Neural cell (in vitro differentiated cells): ENCODE results near the gene CACNA1D. TPM values are rescaled to one million over a fixed set of nuclear protein-coding genes. Genes with fewer than 3 reads are reported as not detected.

ENCODE experiments used
- H2AFZ ChIP-seq: fragments of 200-600, 300-800 bp; sonication (generic), shearing (Covaris generic); 2 replicates; pipeline ENCODE4 v1.6.0; 2014; ENCODE audit warnings: low read depth, mild to moderate bottlenecking, antibody characterized with exemption, low read length, moderate library complexity
- H3F3A ChIP-seq: fragments of 200-600 bp; shearing (Covaris generic); 2 replicates; pipeline ENCODE4 v1.6.1; 2016; ENCODE audit warnings: mild to moderate bottlenecking, moderate library complexity, mixed read lengths, antibody characterized with exemption, low read length; ENCODE audit not compliant: insufficient read depth, poor library complexity, severe bottlenecking
- H3K27ac ChIP-seq: fragments of 200-600, 300-800 bp; sonication (generic), shearing (Covaris generic); 2 replicates; pipeline ENCODE4 v1.5.1; 2014; ENCODE audit warnings: mild to moderate bottlenecking, low read length, moderate library complexity
- H3K27me3 ChIP-seq: fragments of 300-800, 200-600 bp; sonication (generic), shearing (Covaris generic); 2 replicates; pipeline ENCODE4 v1.6.0; 2014; ENCODE audit warnings: mild to moderate bottlenecking, low read depth, low read length, moderate library complexity; ENCODE audit not compliant: insufficient read depth
- H3K36me3 ChIP-seq: fragments of 300-800, 200-600 bp; sonication (generic), shearing (Covaris generic); 2 replicates; pipeline ENCODE4 v1.5.1; 2014; ENCODE audit warnings: mild to moderate bottlenecking, antibody characterized with exemption, low read length, moderate library complexity; ENCODE audit not compliant: insufficient read depth
- H3K4me2 ChIP-seq: fragments of 300-800, 200-600 bp; sonication (generic), shearing (Covaris generic); 2 replicates; pipeline ENCODE4 v1.6.0; 2014; ENCODE audit warnings: mild to moderate bottlenecking, low read length
- H3K4me3 ChIP-seq: fragments of 300-800, 200-600 bp; sonication (generic), shearing (Covaris generic); 2 replicates; pipeline ENCODE4 v1.5.1; 2014; ENCODE audit warnings: mild to moderate bottlenecking, low read length, moderate library complexity
- H3K79me2 ChIP-seq: fragments of 200-600 bp; shearing (Covaris generic); replicated peaks from 2 replicates; pipeline ENCODE4 v1.6.0; 2014; ENCODE audit warnings: mild to moderate bottlenecking, low read length, moderate library complexity; ENCODE audit not compliant: insufficient read depth
- H3K9ac ChIP-seq: fragments of 300-800, 200-600 bp; sonication (generic), shearing (Covaris generic); 2 replicates; pipeline ENCODE4 v1.6.1; 2016; ENCODE audit warnings: mild to moderate bottlenecking, low read length, mixed read lengths
- H3K9me2 ChIP-seq: fragments of 200-600 bp; shearing (Covaris generic); 2 replicates; pipeline ENCODE4 v1.6.1; 2016; ENCODE audit warnings: mild to moderate bottlenecking, low read length, mixed read lengths; ENCODE audit not compliant: insufficient read depth
- H3K9me3 ChIP-seq: fragments of 200-600, 300-800 bp; sonication (generic), shearing (Covaris generic); 2 replicates; pipeline ENCODE4 v1.6.1; 2016; ENCODE audit warnings: mild to moderate bottlenecking, mixed run types, low read length, moderate library complexity, mixed read lengths
- H4K20me1 ChIP-seq: fragments of 200-600 bp; shearing (Covaris generic); 2 replicates; pipeline ENCODE4 v1.6.1; 2016; ENCODE audit warnings: mild to moderate bottlenecking, mixed run types; ENCODE audit not compliant: insufficient read depth
- CTCF ChIP-seq: fragments of 450-650 bp; IDR thresholded peaks from 2 replicates; pipeline ENCODE4 v1.5.1; 2014; ENCODE audit warnings: antibody characterized with exemption, mild to moderate bottlenecking, moderate library complexity; ENCODE audit not compliant: poor library complexity, severe bottlenecking
- EP300 ChIP-seq: fragments of 450-650 bp; conservative IDR thresholded peaks from 2 replicates; pipeline ENCODE4 v1.6.1; 2014; ENCODE audit warnings: antibody characterized with exemption, mild to moderate bottlenecking, moderate library complexity; ENCODE audit not compliant: poor library complexity, severe bottlenecking
- EZH2 ChIP-seq: fragments of 200-600, 300-800 bp; shearing (Covaris generic), sonication (generic); IDR thresholded peaks from 2 replicates; pipeline ENCODE4 v1.6.1; 2014; ENCODE audit warnings: antibody characterized with exemption, low read length, borderline replicate concordance, mild to moderate bottlenecking; ENCODE audit not compliant: insufficient read depth, poor library complexity, severe bottlenecking
- MXI1 ChIP-seq: fragments of 450-650 bp; conservative IDR thresholded peaks from 2 replicates; pipeline ENCODE4 v1.6.1; 2014; ENCODE audit warnings: antibody characterized with exemption, mild to moderate bottlenecking; ENCODE audit not compliant: poor library complexity, severe bottlenecking
- POLR2AphosphoS5 ChIP-seq: IDR thresholded peaks from 2 replicates; pipeline ENCODE4 v1.6.1; 2012
- RAD21 ChIP-seq: fragments of 450-650 bp; conservative IDR thresholded peaks from 2 replicates; pipeline ENCODE4 v1.6.1; 2014; ENCODE audit warnings: antibody characterized with exemption, mild to moderate bottlenecking, moderate library complexity
- REST ChIP-seq: IDR thresholded peaks from 2 replicates; pipeline ENCODE4 v1.6.1; 2012; ENCODE audit warnings: borderline replicate concordance
- SMC3 ChIP-seq: fragments of 450-650 bp; conservative IDR thresholded peaks from 2 replicates; pipeline ENCODE4 v1.6.1; 2014; ENCODE audit warnings: antibody characterized with exemption, mild to moderate bottlenecking, moderate library complexity; ENCODE audit not compliant: poor library complexity
- TAF1 ChIP-seq: IDR thresholded peaks from 2 replicates; pipeline ENCODE4 v1.6.1; 2012; ENCODE audit warnings: low read depth
- polyA plus RNA-seq: library from polyadenylated mRNA; depleted of rRNA; stranded (reverse); fragments of >200 nt; gene quantifications from 2 replicates; pipeline ENCODE4 v1.2.3, GENCODE V29; 2014

Gene CACNA1D
- polyA plus RNA-seq, 1 donor from 2014 or later: 22.5 TPM

GRCh38 chr3:53526704-53527055, 32.3 kb downstream of the CACNA1D start:
- Histone ChIP-seq H3K4me3 (no peak overlapping the region), H2AFZ (no peak overlapping the region), H3F3A (no peaks in the 10 kb centered on the region), H3K36me3 (no peaks in the 10 kb centered on the region), H3K79me2 (no peaks in the 10 kb centered on the region), H3K9me2 (no peaks in the 10 kb centered on the region), H3K9ac (no peak overlapping the region), H3K9me3 (no peaks in the 10 kb centered on the region), H4K20me1 (no peaks in the 10 kb centered on the region), H3K27ac (no peak overlapping the region), H3K4me2 (no peak overlapping the region), H3K27me3 (no peaks in the 10 kb centered on the region)
- no peak for TF ChIP-seq TAF1

GRCh38 chr3:53530205-53530604, 35.8 kb downstream of the CACNA1D start:
- H3K36me3 ChIP-seq: no peaks in the 10 kb centered on the region
- H3K79me2 ChIP-seq: no peaks in the 10 kb centered on the region
- H3K27me3 ChIP-seq: no peaks in the 10 kb centered on the region
- H3K9ac ChIP-seq: no peak overlapping the region
- TF ChIP-seq POLR2AphosphoS5 (no peak), SMC3 (no peak), EZH2 (no peak), RAD21 (no peak), REST (no peak), CTCF (no peak), EP300 (no peak), MXI1 (no peak)
- no peaks in the 10 kb centered on the region for H3F3A ChIP-seq
- no peak overlapping the region for H3K4me2 ChIP-seq
- no peaks in the 10 kb centered on the region for H3K9me2 ChIP-seq
- H3K4me3 ChIP-seq: no peak overlapping the region
- no peaks in the 10 kb centered on the region for H3K9me3 ChIP-seq
- H4K20me1 ChIP-seq: no peaks in the 10 kb centered on the region
- no peak overlapping the region for H3K27ac ChIP-seq
- H2AFZ ChIP-seq: no peak overlapping the region

GRCh38 chr3:53531749-53532148, 37.3 kb downstream of the CACNA1D start:
- TF ChIP-seq SMC3 (no peak), MXI1 (no peak), EP300 (no peak), POLR2AphosphoS5 (no peak), RAD21 (no peak), TAF1 (no peak), EZH2 (no peak), CTCF (no peak), REST (no peak)

More at GRCh38 chr3:53531749-53532148, 37.3 kb downstream of the CACNA1D start:
- H3K27ac ChIP-seq: no peak overlapping the region
- H3K27me3 ChIP-seq: no peaks in the 10 kb centered on the region
- no peak overlapping the region for H3K4me2 ChIP-seq
- no peaks in the 10 kb centered on the region for H3K9me2 ChIP-seq
- H3K9me3 ChIP-seq: no peaks in the 10 kb centered on the region
- no peaks in the 10 kb centered on the region for H4K20me1 ChIP-seq
- no peaks in the 10 kb centered on the region for H3K79me2 ChIP-seq
- no peak overlapping the region for H2AFZ ChIP-seq
- H3K9ac ChIP-seq: no peak overlapping the region
- H3F3A ChIP-seq: no peaks in the 10 kb centered on the region
- H3K36me3 ChIP-seq: no peaks in the 10 kb centered on the region
- H3K4me3 ChIP-seq: no peak overlapping the region
